Measurements from ENCODE around the gene PEX26.

GRCh38 chr22:18116634-18117033 is 38.8 kb downstream of the PEX26 start:
- TF ChIP-seq CTCF (IDR thresholded peaks at IDR 0.05) (no peak), EP300 (IDR thresholded peaks at IDR 0.05; ENCODE audit: low read depth) (no peak), POLR2A (IDR thresholded peaks at IDR 0.05) (no peak), POLR2AphosphoS5 (IDR thresholded peaks at IDR 0.05) (no peak)

Measured in transverse colon (tissue), 4 donors.